T-helper 9 cell (primary cell): Measurements from ENCODE around the gene RNF14.
"Not testable (repeated sequence)": the region's sequence is repeated elsewhere in the genome, so short reads cannot be mapped to it uniquely, and the experiment has no call there.

Experiments used
- DNase-seq: peaks from one replicate; pipeline ENCODE4 v3.0.0-alpha.2; 2020
- total RNA-seq, 2 donors: gene quantifications; one replicate each; lab custom pipeline; 2026; lab: John Stamatoyannopoulos, UW

The RNF14 gene
- total RNA-seq = 16.2 to 53.7 reads per million in 2 donors

GRCh38 chr5:141968914-141969608, at the start of gene RNF14:
TSS of gene RNF14 (plus strand) at chr5:141969105. CDS start at chr5:141973589, 4,484 bp downstream.
- peak; percentile 89 for DNase-seq

DNA sequence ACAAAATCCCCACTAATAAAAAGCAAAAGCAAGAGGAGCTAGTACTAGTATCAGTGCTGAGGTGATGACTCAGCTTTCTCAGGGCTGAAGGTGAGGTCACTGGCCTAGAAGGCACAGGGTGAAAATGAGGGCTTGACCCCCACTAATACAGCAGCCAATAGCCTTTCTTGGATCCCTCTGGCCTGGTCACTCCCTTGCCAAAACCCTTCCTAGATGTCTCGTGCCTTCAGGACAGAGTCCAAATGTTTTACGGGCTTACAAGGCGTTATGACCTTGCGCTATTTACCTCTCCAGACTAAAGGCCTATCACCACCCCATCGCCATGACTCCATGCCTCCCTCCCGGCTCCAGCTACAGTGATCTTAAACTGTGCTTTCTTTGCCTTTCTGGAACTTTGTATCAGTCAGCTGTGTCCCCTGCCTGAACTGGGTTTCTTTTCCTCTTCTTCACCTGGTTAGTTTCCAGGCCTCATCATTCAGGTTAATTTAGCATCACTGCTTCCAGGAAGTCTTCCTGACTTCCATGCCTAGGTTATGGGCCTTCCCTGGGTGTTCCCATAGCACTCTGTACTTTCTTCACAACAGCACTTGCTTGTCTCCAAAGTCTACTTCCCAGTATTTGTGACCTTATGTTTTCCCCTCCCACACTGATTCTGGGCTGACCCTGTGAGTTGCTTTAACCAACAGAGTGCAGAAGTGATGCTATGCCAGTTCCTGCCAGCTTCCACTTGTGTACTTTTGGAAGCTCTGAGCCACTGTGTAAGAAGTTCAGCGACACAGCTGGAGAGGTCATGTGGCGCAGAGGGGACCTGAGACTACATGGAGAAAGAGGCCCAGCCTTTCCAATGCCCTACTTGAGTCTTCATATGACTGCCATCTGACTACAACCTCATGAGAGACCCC, 49.4 kb upstream of the RNF14 start:
- DNase-seq = no peak

- DNase-seq = no peak
Measured at GRCh38 chr5:141920771-141921170, 48.1 kb upstream of the RNF14 start.

- DNase-seq = not testable (repeated sequence)
Measured at GRCh38 chr5:141922827-141923447, 46.0 kb upstream of the RNF14 start.

GRCh38 chr5:141923448-141924313, 45.2 kb upstream of the RNF14 start, which contains the start of gene DELE1:
TSS of gene DELE1 (plus strand) at chr5:141923871. CDS start at chr5:141923942, 71 bp downstream.
- DNase-seq = peak; percentile 81

DNA sequence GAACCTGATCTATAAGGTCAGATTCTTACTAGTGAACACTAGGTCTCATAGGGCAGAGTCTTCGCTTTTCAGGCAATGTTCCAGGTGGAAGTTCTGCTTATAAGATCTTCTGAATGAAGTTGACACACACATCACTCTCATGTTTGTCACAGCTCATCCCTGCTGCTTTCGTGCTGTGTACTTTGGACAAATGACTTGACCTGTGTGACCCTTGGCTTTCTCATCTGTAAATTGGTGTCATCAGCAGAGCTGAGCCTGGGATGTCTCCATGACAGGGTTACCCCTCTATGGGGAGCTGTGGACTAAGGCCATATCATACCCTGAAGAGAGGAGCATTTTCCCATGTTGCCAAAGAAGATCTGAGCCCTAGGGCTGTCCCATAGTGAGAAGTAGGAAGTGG, 42.5 kb upstream of the RNF14 start:
- DNase-seq = no peak

DNA sequence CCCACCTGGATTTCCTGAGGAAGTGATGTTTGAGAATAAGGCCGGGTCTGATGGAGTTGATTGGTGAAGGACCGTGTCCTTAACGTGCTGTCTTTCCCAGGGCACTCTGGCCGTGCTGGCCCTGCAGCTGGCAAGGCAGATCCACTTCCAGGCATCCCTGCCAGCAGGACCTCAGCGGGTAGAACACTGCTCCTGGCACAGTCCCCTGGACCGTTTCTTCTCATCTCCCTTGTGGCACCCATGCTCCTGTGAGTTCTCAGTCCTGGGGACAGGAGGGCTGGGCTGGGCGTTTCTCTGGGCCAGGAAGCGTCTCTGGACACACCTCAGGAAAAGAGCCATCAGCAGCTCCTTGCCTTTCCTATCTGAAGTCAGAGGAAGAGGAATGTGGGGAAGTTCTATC, 40.9 kb upstream of the RNF14 start:
- DNase-seq = no peak

DNA sequence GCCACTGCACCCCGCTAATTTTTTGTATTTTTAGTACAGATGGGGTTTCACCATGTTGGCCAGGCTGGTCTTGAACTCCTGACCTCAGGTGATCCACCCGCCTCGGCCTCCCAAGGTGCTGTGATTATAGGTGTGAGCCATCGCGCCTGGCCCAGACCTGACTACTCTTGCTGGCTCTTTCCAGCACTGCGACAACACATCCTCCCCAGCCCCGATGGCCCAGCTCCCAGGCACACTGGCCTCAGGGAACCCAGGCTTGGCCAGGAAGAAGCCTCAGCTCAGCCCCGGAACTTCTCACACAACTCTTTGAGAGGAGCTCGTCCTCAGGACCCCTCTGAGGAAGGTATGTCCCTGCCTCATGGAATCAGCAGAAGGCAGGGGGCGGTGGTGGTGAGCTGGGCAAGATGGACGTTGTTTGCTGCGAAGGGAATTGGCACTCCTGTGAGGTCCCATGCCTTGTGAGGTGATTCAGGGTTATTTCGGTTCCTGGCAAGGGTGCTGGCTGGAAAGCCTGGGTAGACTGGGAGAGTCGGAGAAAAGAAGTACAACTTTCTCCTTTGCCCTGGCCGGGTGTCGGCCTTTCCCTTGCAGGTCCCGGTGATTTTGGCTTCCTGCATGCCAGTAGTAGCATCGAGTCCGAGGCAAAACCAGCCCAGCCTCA, 39.4 kb upstream of the RNF14 start:
- DNase-seq = no peak

DNA sequence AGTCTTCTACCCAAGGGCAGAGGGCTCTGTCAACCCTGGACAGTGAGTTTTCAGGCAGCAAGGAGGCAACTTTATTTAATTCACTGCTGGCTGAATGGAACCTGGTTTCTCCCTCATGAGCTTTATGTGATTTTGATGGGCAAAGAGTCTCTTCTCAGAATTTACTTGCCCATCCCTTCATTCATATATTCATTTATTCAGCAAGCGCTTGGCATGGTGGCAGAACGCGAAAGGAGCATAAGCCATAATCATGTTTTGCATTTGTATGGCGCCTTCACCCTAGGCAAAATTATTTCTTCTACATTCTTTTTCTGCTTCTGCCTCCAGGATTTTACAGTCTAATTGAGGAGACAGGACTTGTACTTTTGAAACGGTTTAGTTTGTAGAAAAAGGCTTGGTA, 37.2 kb upstream of the RNF14 start:
- DNase-seq = no peak

- DNase-seq = no peak
Measured at GRCh38 chr5:141933151-141933550, 35.8 kb upstream of the RNF14 start.

GRCh38 chr5:141934099-141934844, 34.6 kb upstream of the RNF14 start:
- DNase-seq = no peak

DNA sequence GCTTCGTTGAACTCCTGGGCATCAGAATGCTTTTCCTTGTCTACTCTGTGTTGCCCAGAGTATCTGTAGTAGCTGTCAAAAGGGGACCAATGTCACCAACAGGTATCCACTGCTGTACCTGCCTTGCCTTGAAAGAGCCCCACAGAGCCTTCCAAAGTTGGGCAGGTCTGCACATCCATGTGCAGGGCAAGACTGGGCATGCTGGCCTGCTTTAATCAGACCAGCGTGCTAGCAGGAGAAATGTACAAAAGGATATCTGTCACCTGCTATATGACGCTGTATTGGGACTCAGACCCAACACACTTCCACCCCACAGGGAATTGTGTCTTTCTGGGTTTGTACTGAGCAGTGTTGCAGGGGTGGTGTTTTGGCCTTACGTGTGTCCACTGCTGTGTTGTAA, 33.4 kb upstream of the RNF14 start:
- DNase-seq = no peak

- DNase-seq = no peak
Measured at GRCh38 chr5:141940695-141941271, 28.1 kb upstream of the RNF14 start.

DNA sequence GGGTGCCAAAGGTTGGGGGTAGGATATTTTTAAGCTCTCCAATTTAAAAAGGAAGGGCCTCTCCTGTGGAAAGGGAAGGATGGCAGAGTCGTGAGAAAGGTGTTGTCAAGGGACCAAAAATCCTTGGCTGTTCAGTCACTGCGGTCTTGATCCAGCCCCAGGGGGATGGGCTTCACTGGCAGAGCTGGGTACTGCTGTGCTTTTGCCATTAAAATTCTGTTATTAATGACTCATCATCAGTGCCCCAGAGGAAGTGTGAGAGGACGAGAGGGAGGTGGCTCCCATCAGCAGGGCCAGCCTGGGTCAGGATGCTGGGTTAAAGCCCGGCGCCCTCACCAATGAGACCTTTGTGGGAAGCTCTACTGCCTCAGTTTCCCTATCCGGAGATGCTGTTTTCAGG, 27.6 kb upstream of the RNF14 start:
- DNase-seq = no peak

DNA sequence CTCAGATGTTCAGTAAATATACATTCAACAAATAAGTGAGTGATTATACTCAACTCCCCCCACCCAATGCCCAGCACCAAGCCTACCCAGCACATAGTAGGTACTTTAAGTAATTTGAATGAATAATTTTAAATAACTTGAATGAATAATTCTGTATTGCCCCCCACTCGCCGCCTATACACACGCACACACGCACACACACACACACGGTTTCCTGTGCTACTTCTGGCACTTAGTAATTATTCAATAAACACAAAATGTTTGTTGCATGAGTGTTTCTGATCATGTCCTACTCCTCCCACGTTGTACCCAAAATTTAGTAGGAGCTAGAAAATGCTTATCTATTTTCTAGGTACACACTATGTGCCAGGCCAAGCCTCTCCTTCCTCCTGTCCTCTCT, 27.1 kb upstream of the RNF14 start:
- DNase-seq = no peak

- DNase-seq = no peak
Measured at GRCh38 chr5:141942185-141942857, 26.6 kb upstream of the RNF14 start.

DNA sequence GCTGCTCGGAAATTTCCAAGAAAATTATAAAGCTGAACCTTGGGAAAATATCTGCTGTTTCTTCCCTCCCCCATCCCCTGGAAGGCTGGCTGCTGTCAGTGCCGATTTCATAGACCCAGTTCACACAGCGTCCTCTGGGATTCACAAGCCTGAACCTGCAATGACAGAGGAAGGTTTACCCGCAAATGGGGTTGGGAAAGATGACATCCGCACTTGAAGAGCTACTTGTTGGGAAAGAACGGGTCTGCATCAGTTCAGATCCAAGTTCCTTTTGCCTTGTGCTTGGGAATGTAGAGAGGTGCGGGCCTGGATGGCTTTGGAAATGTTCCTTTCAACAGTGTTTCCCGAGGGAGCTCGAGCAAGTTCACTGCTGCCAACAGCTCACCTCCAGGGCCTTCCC, 24.8 kb upstream of the RNF14 start:
- DNase-seq = no peak

DNA sequence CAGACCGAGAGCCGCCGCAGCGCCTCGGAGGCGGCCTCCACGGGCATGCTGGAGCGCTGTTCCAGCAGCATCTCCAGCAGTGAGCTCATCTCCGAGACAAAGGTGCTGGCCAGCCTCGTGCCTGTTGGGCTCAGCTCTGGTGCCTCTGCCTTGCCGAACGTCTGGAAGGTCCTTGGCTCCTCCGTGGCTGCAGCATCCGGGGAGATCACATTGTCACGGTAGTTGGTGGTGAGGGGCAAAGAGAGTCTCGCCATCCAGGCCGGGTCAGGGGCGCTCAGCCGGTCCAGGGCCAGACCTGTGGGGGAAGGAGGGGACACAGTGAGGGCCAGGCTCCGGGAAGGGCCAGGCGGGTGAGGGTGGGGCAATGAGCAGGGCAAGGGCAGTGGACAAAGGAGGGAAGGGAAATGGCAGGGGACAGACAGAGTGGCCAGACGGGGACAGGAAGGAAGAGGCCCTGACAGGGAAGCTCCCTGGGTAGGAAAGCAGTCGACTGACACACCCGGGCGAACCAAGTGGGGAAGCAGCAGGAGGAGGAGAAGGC, 23.3 kb upstream of the RNF14 start:
- DNase-seq = no peak

DNA sequence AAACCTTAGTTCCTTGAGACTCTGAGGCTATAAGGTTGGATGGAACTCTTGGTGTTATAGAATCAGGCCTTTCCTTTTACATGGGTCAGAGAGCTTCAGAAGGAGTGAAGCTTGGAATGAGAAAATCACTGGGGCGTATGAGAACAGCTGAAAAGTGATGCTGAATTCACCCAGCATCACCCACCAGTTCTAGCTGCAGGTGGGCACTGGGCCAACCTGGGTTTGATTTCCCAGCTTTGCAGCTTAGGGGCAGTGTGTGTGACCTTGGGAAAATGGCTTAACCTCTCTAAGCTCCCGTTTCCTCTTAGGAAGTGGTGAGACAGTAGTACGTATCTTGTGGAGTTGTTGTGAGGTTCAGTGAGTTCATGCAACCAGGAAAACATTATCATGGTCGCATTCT, 21.6 kb upstream of the RNF14 start:
- no peak for DNase-seq

- DNase-seq = no peak
Measured at GRCh38 chr5:141948812-141949211, 20.1 kb upstream of the RNF14 start.
